Endodermal cell (in vitro differentiated cells): ENCODE measurements around the gene SMIM14. TPM values are rescaled to one million over a fixed set of nuclear protein-coding genes. Genes with fewer than 3 reads are reported as not detected.

ENCODE experiments used
- DNase-seq: peaks from one replicate; pipeline ENCODE4 v3.0.0-alpha.2; 2017
- H3K27ac ChIP-seq: 2 replicates; pipeline ENCODE4 v1.5.1; 2013; ENCODE audit warnings: mild to moderate bottlenecking, low read depth, low read length, moderate library complexity
- H3K27me3 ChIP-seq: 2 replicates; pipeline ENCODE4 v1.6.1; 2013; ENCODE audit warnings: mild to moderate bottlenecking, low read length, moderate library complexity; ENCODE audit not compliant: insufficient read depth, control insufficient read depth, poor library complexity, severe bottlenecking
- H3K36me3 ChIP-seq: 2 replicates; pipeline ENCODE4 v1.7.0; 2013; ENCODE audit warnings: mild to moderate bottlenecking, low read length, moderate library complexity; ENCODE audit not compliant: control insufficient read depth, insufficient read depth
- H3K4me1 ChIP-seq: one replicate; pipeline ENCODE4 v1.7.0; 2013; ENCODE audit warnings: low read length; ENCODE audit not compliant: control insufficient read depth, insufficient read depth
- H3K4me3 ChIP-seq: 2 replicates; pipeline ENCODE4 v1.5.1; 2013; ENCODE audit warnings: mild to moderate bottlenecking, low read length, moderate library complexity
- H3K9ac ChIP-seq: 2 replicates; pipeline ENCODE4 v1.6.1; 2013; ENCODE audit warnings: mild to moderate bottlenecking, low read length, moderate library complexity; ENCODE audit not compliant: poor library complexity, severe bottlenecking; ENCODE audit errors: extremely low read depth
- H3K9me3 ChIP-seq: 2 replicates; pipeline ENCODE4 v1.6.1; 2013; ENCODE audit warnings: mild to moderate bottlenecking, low read length, moderate library complexity; ENCODE audit not compliant: control insufficient read depth
- H3K27ac Mint-ChIP-seq: 2 replicates; pipeline ENCODE4 v1.8.0; 2020; ENCODE audit warnings: mixed read lengths
- H3K27me3 Mint-ChIP-seq: 2 replicates; pipeline ENCODE4 v1.8.0; 2021; ENCODE audit warnings: mild to moderate bottlenecking, mixed read lengths; ENCODE audit not compliant: insufficient read depth
- H3K36me3 Mint-ChIP-seq: 2 replicates; pipeline ENCODE4 v1.8.0; 2020; ENCODE audit warnings: low read depth, mixed read lengths
- H3K4me1 Mint-ChIP-seq: 2 replicates; pipeline ENCODE4 v1.8.0; 2020; ENCODE audit warnings: mixed read lengths
- H3K4me3 Mint-ChIP-seq: 2 replicates; pipeline ENCODE4 v1.8.0; 2020; ENCODE audit warnings: mild to moderate bottlenecking, moderate library complexity, mixed read lengths
- H3K9me3 Mint-ChIP-seq: 2 replicates; pipeline ENCODE4 v1.8.0; 2020; ENCODE audit warnings: mild to moderate bottlenecking, mixed read lengths
- WGBS, 2 experiments: methylation state at CpG; one replicate each; pipeline versions ENCODE4 v1.1.5 to v1.1.7; 2013; ENCODE audit warnings: missing lambda C conversion rate in 2 of 2, mixed read lengths in 1 of 2; ENCODE audit not compliant: insufficient coverage in 1 of 2, insufficient read length in 1 of 2; 5-methylcytosine and 5-hydroxymethylcytosine counted together
- total RNA-seq, 2 donors: library from RNA; stranded (reverse); fragmentation: NEBNext Ultra II Directional in 1 of 2; extraction: Animal tissue kit (Norgen Biotek cat#: 25700) in 1 of 2; gene quantifications; 2 replicates in 1 of 2; 3 replicates in 1 of 2; pipeline ENCODE4 v1.2.1, GENCODE V29; 2021
- TF ChIP-seq, protein P1 (sequence below): fragments of 200-600 bp; sonication (generic); conservative IDR thresholded peaks from 2 replicates; pipeline ENCODE4 v1.5.0; 2021; ENCODE audit warnings: antibody characterized with exemption, mild to moderate bottlenecking

SMIM14 gene
- total RNA-seq, 2 donors from 2014 or later, result 24.3 to 24.6 TPM

DNA sequence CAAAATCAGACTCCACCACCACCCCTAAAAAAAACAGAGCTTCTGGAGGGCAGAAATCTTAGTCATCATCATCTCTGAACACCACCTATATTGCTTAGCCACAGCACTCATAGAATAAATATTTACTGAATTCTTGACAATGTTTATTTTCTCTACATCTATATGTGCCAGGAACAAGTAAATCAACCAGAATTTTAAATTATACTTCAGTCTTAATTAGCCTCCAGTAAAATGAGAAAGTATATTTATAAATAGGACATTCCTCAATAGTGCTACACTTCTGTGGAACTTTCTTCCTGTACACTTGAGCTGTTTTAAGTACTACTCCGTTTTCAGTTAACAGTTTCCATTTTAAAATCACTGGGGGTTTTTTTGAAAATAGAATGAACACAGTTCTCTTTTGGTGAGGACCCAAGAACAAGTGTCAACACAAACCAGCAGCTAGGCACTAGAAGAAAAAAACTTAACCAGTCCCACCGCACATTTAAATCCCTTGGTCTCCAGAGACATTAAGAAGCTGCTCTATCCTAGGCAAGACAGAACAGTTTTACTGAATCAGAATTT is 25.5 kb downstream of the SMIM14 start:
- Mint-ChIP-seq H3K4me3 (no peak overlapping the region), H3K27me3 (no peaks in the 10 kb centered on the region), H3K27ac (no peak overlapping the region), H3K36me3 (peaks cover 22% of the 10 kb centered on the region), H3K4me1 (peaks cover 14% of the 10 kb centered on the region), H3K9me3 (no peaks in the 10 kb centered on the region)
- H3K36me3 ChIP-seq, result no peaks in the 10 kb centered on the region
- no peaks in the 10 kb centered on the region for H3K27me3 ChIP-seq
- TF ChIP-seq, protein P1, sequence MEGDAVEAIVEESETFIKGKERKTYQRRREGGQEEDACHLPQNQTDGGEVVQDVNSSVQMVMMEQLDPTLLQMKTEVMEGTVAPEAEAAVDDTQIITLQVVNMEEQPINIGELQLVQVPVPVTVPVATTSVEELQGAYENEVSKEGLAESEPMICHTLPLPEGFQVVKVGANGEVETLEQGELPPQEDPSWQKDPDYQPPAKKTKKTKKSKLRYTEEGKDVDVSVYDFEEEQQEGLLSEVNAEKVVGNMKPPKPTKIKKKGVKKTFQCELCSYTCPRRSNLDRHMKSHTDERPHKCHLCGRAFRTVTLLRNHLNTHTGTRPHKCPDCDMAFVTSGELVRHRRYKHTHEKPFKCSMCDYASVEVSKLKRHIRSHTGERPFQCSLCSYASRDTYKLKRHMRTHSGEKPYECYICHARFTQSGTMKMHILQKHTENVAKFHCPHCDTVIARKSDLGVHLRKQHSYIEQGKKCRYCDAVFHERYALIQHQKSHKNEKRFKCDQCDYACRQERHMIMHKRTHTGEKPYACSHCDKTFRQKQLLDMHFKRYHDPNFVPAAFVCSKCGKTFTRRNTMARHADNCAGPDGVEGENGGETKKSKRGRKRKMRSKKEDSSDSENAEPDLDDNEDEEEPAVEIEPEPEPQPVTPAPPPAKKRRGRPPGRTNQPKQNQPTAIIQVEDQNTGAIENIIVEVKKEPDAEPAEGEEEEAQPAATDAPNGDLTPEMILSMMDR, result no peak
- H3K9me3 ChIP-seq, result no peaks in the 10 kb centered on the region
- DNase-seq, result no peak
- 97 to 100% methylated on average over 1 to 2 of the region's 2 CpGs for WGBS, 2 experiments
- H3K4me1 ChIP-seq, result no peaks in the 10 kb centered on the region
- H3K4me3 ChIP-seq, result no peak overlapping the region
- no peak overlapping the region for H3K9ac ChIP-seq
- no peak overlapping the region for H3K27ac ChIP-seq

- Histone ChIP-seq H3K9me3 (peaks cover 9% of the 10 kb centered on the region), H3K9ac (no peak overlapping the region), H3K4me1 (no peaks in the 10 kb centered on the region), H3K27me3 (no peaks in the 10 kb centered on the region), H3K36me3 (peaks cover 8% of the 10 kb centered on the region), H3K27ac (no peak overlapping the region), H3K4me3 (no peak overlapping the region)
- Mint-ChIP-seq H3K36me3 (peaks cover 34% of the 10 kb centered on the region), H3K27me3 (no peaks in the 10 kb centered on the region), H3K9me3 (peaks cover 8% of the 10 kb centered on the region), H3K27ac (peak overlapping the region; percentile 12), H3K4me3 (no peak overlapping the region), H3K4me1 (peaks cover 6% of the 10 kb centered on the region)
- no peak for DNase-seq
- TF ChIP-seq, protein P1, result no peak
- 92 to 94% methylated on average over 4 to 6 of the region's 6 CpGs for WGBS, 2 experiments
Measured at GRCh38 chr4:39609454-39609931, 29.2 kb downstream of the SMIM14 start.

GRCh38 chr4:39608451-39608850 is 30.2 kb downstream of the SMIM14 start:
- TF ChIP-seq, protein P1, result no peak
- H3K4me3 ChIP-seq, result no peak overlapping the region
- Mint-ChIP-seq H3K27me3 (no peaks in the 10 kb centered on the region), H3K4me1 (peaks cover 6% of the 10 kb centered on the region), H3K9me3 (peaks cover 8% of the 10 kb centered on the region), H3K4me3 (no peak overlapping the region), H3K27ac (no peak overlapping the region), H3K36me3 (peaks cover 42% of the 10 kb centered on the region)
- no peaks in the 10 kb centered on the region for H3K27me3 ChIP-seq
- H3K9ac ChIP-seq, result no peak overlapping the region
- peaks cover 9% of the 10 kb centered on the region for H3K9me3 ChIP-seq
- peaks cover 15% of the 10 kb centered on the region for H3K36me3 ChIP-seq
- no peak for DNase-seq
- no peak overlapping the region for H3K27ac ChIP-seq
- H3K4me1 ChIP-seq, result no peaks in the 10 kb centered on the region
